Thoracic aorta (tissue), 2 donors: ENCODE results near the gene CRTC3. TPM values are rescaled to one million over a fixed set of nuclear protein-coding genes. Genes with fewer than 3 reads are reported as not detected.

ENCODE experiments used
- ATAC-seq: fragments of 150-250 bp; one replicate; pipeline ENCODE4 v1.8.0; 2017; ENCODE audit warnings: low read depth; ENCODE audit not compliant: insufficient number of reproducible peaks, low FRiP score
- DNase-seq: peaks from one replicate; pipeline ENCODE4 v3.0.0-alpha.2; 2020; ENCODE audit warnings: low spot score
- H3K27ac ChIP-seq, 2 donors: fragments of 200-600 bp; sonication (generic); 1 replicate in 1 of 2; 2 replicates in 1 of 2; pipeline ENCODE4 v1.5.1; 2016; ENCODE audit warnings: mild to moderate bottlenecking in 2 of 2, moderate library complexity in 2 of 2
- H3K27me3 ChIP-seq: fragments of 200-600 bp; sonication (generic); replicated peaks from 2 replicates; pipeline ENCODE4 v1.6.0; 2016; ENCODE audit warnings: mild to moderate bottlenecking; ENCODE audit not compliant: insufficient read depth
- H3K36me3 ChIP-seq: fragments of 200-600 bp; sonication (generic); one replicate; pipeline ENCODE4 v1.5.1; 2016
- H3K4me1 ChIP-seq, 2 donors: fragments of 200-600 bp; sonication (generic); 1 replicate in 1 of 2; 2 replicates in 1 of 2; pipeline versions ENCODE4 v1.5.1 to v1.6.0; 2016; ENCODE audit warnings: low read depth in 2 of 2, mild to moderate bottlenecking in 1 of 2; ENCODE audit not compliant: control insufficient read depth in 1 of 2
- H3K4me3 ChIP-seq: fragments of 200-600 bp; sonication (generic); 2 replicates; pipeline ENCODE4 v1.5.1; 2016; ENCODE audit warnings: mild to moderate bottlenecking
- H3K9me3 ChIP-seq: fragments of 200-600 bp; sonication (generic); 2 replicates; pipeline ENCODE4 v1.5.1; 2016
- total RNA-seq, 2 donors: library from RNA; depleted of rRNA; stranded (reverse); fragments of >200 nt; gene quantifications; one replicate each; pipeline versions ENCODE4 v1.1.0 to v1.2.3, GENCODE V29; 2016
- TF ChIP-seq, protein P1 (sequence below): fragments of 200-600 bp; sonication (generic); IDR thresholded peaks from one replicate; pipeline ENCODE4 v1.5.1; 2019; ENCODE audit warnings: antibody characterized with exemption

The CRTC3 gene
- total RNA-seq, 2 donors from 2014 or later = 73.2 to 89.8 TPM

DNA sequence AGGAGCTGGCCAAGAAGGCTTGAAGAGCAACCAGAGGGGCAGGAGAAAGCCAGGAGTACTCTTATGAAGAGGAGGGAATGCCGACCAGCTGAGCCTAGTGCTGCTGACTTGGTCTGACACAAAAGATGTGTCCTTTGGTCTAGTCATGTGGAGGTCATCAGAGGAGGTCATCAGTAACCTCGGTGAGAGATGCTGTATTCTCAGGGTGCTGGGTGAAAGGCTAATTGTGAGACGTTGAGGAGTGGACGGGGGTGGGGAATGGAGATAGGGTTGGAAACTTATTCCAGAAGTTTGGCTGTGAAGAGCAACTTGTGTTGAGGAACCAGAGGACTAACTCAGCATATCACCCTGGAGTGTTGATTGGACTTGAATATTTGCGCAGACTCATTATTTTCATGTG is 5.5 kb downstream of the CRTC3 start:
- H3K27ac ChIP-seq = no peak overlapping the region
- H3K27me3 ChIP-seq = no peaks in the 10 kb centered on the region
- ATAC-seq = no peak
- peaks cover 5% of the 10 kb centered on the region for H3K36me3 ChIP-seq
- H3K9me3 ChIP-seq = no peaks in the 10 kb centered on the region
- TF ChIP-seq, protein P1, sequence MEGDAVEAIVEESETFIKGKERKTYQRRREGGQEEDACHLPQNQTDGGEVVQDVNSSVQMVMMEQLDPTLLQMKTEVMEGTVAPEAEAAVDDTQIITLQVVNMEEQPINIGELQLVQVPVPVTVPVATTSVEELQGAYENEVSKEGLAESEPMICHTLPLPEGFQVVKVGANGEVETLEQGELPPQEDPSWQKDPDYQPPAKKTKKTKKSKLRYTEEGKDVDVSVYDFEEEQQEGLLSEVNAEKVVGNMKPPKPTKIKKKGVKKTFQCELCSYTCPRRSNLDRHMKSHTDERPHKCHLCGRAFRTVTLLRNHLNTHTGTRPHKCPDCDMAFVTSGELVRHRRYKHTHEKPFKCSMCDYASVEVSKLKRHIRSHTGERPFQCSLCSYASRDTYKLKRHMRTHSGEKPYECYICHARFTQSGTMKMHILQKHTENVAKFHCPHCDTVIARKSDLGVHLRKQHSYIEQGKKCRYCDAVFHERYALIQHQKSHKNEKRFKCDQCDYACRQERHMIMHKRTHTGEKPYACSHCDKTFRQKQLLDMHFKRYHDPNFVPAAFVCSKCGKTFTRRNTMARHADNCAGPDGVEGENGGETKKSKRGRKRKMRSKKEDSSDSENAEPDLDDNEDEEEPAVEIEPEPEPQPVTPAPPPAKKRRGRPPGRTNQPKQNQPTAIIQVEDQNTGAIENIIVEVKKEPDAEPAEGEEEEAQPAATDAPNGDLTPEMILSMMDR = no peak
- DNase-seq = no peak
- peaks cover 19 to 62% of the 10 kb centered on the region in 2 donors for H3K4me1 ChIP-seq
- H3K4me3 ChIP-seq = no peak overlapping the region

DNA sequence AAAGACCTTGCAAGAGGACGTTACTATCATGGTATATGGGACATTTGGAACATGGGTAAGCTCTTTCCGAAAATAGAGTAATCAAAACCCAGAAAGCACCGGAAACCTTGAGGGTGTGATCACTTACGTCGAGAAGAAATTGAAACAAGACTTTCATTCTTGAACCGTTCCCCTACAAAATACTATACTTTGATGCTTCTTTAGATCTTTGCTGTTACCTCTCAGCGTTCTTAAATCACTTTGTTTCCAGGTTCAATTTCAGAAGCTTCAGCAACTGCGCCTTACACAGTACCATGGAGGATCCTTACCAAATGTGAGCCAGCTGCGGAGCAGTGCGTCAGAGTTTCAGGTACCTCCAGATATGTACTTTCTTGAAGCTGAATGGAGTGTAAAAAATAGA is 10.1 kb downstream of the CRTC3 start:
- H3K4me3 ChIP-seq = no peak overlapping the region
- TF ChIP-seq, protein P1 = no peak
- H3K9me3 ChIP-seq = no peaks in the 10 kb centered on the region
- peaks cover 8% of the 10 kb centered on the region for H3K36me3 ChIP-seq
- DNase-seq (no peak), ATAC-seq (no peak)
- no peaks in the 10 kb centered on the region for H3K27me3 ChIP-seq
- peaks cover 6 to 26% of the 10 kb centered on the region in 2 donors for H3K4me1 ChIP-seq
- H3K27ac ChIP-seq = no peak overlapping the region

DNA sequence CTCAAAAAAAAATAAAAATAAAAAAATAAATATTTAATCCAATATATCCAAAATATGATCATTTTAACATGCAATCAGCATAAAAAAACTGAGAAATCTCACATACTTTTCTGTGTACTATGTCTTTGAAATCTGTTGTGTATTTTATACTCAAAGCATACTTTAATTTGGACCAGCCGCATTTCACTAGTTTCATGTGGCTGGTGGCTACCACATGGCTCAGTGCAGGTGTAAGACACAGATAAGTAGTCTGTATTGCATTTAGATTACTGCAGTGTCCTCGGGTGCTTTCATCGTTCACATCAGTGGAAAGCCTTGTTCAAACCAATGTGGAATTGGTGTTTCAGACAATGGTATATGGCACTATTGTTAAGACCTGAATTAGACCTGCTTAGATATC is 11.0 kb downstream of the CRTC3 start:
- H3K9me3 ChIP-seq = no peaks in the 10 kb centered on the region
- no peak overlapping the region for H3K4me3 ChIP-seq
- ATAC-seq (no peak), DNase-seq (no peak)
- peaks cover 5 to 20% of the 10 kb centered on the region in 2 donors for H3K4me1 ChIP-seq
- TF ChIP-seq, protein P1 = no peak
- no peak overlapping the region for H3K27ac ChIP-seq
- peaks cover 8% of the 10 kb centered on the region for H3K36me3 ChIP-seq
- no peaks in the 10 kb centered on the region for H3K27me3 ChIP-seq

DNA sequence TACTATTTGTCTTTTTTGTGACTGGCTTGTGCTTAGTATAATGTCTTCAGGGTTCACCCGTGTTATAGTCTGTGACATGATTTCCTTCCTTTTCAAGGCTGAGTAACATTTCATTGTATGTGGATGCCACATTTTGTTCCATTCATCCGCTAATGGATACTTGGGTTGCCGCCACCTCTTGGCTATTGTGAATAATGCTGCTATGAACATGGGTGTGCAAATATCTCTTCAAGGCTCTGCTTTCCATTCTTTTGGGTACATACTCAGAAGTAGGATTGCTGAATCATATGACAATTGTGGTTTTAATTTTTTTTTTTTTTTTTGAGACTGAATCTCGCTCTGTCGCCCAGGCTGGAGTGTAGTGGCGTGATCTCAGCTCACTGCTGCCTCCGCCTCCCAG is 15.4 kb downstream of the CRTC3 start:
- no peak for ATAC-seq
- no peak for DNase-seq
- Histone ChIP-seq H3K27me3 (no peaks in the 10 kb centered on the region), H3K4me3 (no peak overlapping the region), H3K27ac (no peak overlapping the region), H3K36me3 (peaks cover 5% of the 10 kb centered on the region), H3K4me1 (no peaks in the 10 kb centered on the region), H3K9me3 (no peaks in the 10 kb centered on the region)
- TF ChIP-seq, protein P1 = no peak

DNA sequence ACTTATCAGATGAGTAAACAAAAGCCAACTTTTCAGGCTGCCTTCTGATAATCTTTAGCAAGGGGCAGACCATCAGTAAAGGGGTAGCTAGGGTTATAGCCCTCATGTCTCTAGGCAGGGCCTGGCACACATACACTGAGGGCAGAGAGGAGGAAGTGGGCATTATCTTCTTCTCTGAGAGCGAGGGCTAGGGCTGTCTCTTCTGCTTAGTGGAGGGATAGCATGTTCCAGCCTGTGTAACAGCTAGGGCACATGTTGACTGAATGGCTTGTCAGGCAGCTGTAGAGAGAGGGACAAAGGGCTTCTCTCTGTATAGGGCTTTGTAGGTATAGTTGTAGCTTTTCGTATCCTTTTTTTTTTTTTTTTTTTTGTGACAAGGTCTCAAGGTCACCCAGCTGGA is 17.8 kb downstream of the CRTC3 start:
- ATAC-seq (no peak), DNase-seq (no peak)
- TF ChIP-seq, protein P1 = no peak
- Histone ChIP-seq H3K27me3 (no peaks in the 10 kb centered on the region), H3K9me3 (no peaks in the 10 kb centered on the region), H3K4me1 (peaks cover 3 to 17% of the 10 kb centered on the region in 2 donors), H3K36me3 (no peaks in the 10 kb centered on the region), H3K27ac (no peak overlapping the region), H3K4me3 (no peak overlapping the region)
